NCI-H510A (cell line): Measurements from ENCODE around the gene ITPKC.
"Not testable (repeated sequence)": the region's sequence is repeated elsewhere in the genome, so short reads cannot be mapped to it uniquely, and the experiment has no call there.

Experiments used
- DNase-seq: peaks from one replicate; lab custom pipeline; 2025; lab: John Stamatoyannopoulos, UW

Gene ITPKC

GRCh38 chr19:40766385-40766784 is 49.5 kb downstream of the ITPKC start:
- DNase-seq, result not testable (repeated sequence)

- DNase-seq, result no peak
Measured at GRCh38 chr19:40768869-40769268, 52.0 kb downstream of the ITPKC start.

- DNase-seq, result not testable (repeated sequence)
Measured at GRCh38 chr19:40771101-40771862, 54.4 kb downstream of the ITPKC start.

- DNase-seq, result no peak
Measured at GRCh38 chr19:40774916-40775631, 58.2 kb downstream of the ITPKC start, which contains the start of gene MIA. Gene MIA (plus strand): TSS chr19:40775521. CDS start chr19:40775543, 22 bp downstream.

GRCh38 chr19:40775632-40776022 is 58.7 kb downstream of the ITPKC start:
- DNase-seq, result no peak

- no peak for DNase-seq
Measured at GRCh38 chr19:40776364-40776763, 59.5 kb downstream of the ITPKC start.

- DNase-seq, result peak; percentile 62
Measured at GRCh38 chr19:40776932-40777644, 60.2 kb downstream of the ITPKC start.

GRCh38 chr19:40777645-40777936 is 60.7 kb downstream of the ITPKC start:
- DNase-seq, result no peak

- DNase-seq, result peak; percentile 99
Measured at GRCh38 chr19:40777937-40778705, 61.2 kb downstream of the ITPKC start, which contains the start of gene RAB4B. Gene RAB4B (plus strand): TSS chr19:40778247. CDS start chr19:40778376, 129 bp downstream.

GRCh38 chr19:40778706-40779284 is 61.9 kb downstream of the ITPKC start:
- peak; percentile 81 for DNase-seq

- no peak for DNase-seq
Measured at GRCh38 chr19:40780582-40780981, 63.7 kb downstream of the ITPKC start.

GRCh38 chr19:40781140-40781539 is 64.2 kb downstream of the ITPKC start:
- DNase-seq, result no peak

- DNase-seq, result no peak
Measured at GRCh38 chr19:40783711-40784110, 66.8 kb downstream of the ITPKC start.

- DNase-seq, result not testable (repeated sequence)
Measured at GRCh38 chr19:40784146-40784545, 67.2 kb downstream of the ITPKC start.

GRCh38 chr19:40785526-40785925 is 68.6 kb downstream of the ITPKC start:
- DNase-seq, result no peak

- DNase-seq, result no peak
Measured at GRCh38 chr19:40786060-40787037, 69.4 kb downstream of the ITPKC start.
